OCI-LY7 (cell line): Measurements from ENCODE around the gene MYBL2. TPM values are rescaled to one million over a fixed set of nuclear protein-coding genes. Genes with fewer than 3 reads are reported as not detected.
A peak's percentile ranks its signal among the peaks of the same experiment; 100 is the strongest.

Experiments used
- BruUV-seq: library from RNA; stranded (reverse); fragments of 400-500 nt; replicated peaks from 2 replicates; lab custom pipeline; 2021; lab: Mats Ljungman, UMichigan
- CTCF ChIA-PET: fragments of 300-600 bp; sonication (Branson Sonifier 250); formaldehyde crosslinking; loops from one replicate; lab custom pipeline; 2022; ENCODE audit warnings: antibody characterized with exemption; ENCODE audit not compliant: unreplicated experiment; lab: Charles Lee
- POLR2A ChIA-PET: fragments of 300-600 bp; sonication (Branson Sonifier 250); formaldehyde crosslinking; loops from one replicate; lab custom pipeline; 2022; ENCODE audit warnings: antibody characterized with exemption; lab: Charles Lee
- DNase-seq: peaks from one replicate; pipeline ENCODE4 v3.0.0-alpha.2; 2015; ENCODE audit warnings: low spot score
- H2AFZ ChIP-seq: fragments of 200-600 bp; sonication (generic), shearing (Covaris generic); 2 replicates; pipeline ENCODE4 v1.6.1; 2014; ENCODE audit warnings: mild to moderate bottlenecking, antibody characterized with exemption, low read length, moderate library complexity
- H3K27ac ChIP-seq: fragments of 200-600 bp; sonication (generic); 2 replicates; pipeline ENCODE4 v1.5.1; 2014; ENCODE audit warnings: mixed run types, low read depth, mild to moderate bottlenecking, moderate library complexity, low read length, inconsistent platforms; ENCODE audit not compliant: poor library complexity, severe bottlenecking
- H3K36me3 ChIP-seq: fragments of 200-600 bp; sonication (generic); 2 replicates; pipeline ENCODE4 v1.6.1; 2014; ENCODE audit warnings: mild to moderate bottlenecking, antibody characterized with exemption, low read length, moderate library complexity, mixed read lengths; ENCODE audit not compliant: insufficient read depth
- H3K4me1 ChIP-seq: fragments of 200-600 bp; sonication (generic); 2 replicates; pipeline ENCODE4 v1.5.1; 2014; ENCODE audit warnings: mild to moderate bottlenecking, low read length; ENCODE audit not compliant: insufficient read depth, poor library complexity, severe bottlenecking
- H3K4me2 ChIP-seq: fragments of 200-600 bp; sonication (generic); 2 replicates; pipeline ENCODE4 v1.6.1; 2014; ENCODE audit warnings: mild to moderate bottlenecking, low read length
- H3K4me3 ChIP-seq: fragments of 200-600 bp; sonication (generic); 2 replicates; pipeline ENCODE4 v1.5.1; 2014; ENCODE audit warnings: mild to moderate bottlenecking, low read depth, low read length; ENCODE audit not compliant: poor library complexity, severe bottlenecking
- H3K79me2 ChIP-seq: fragments of 200-600 bp; sonication (generic); 2 replicates; pipeline ENCODE4 v1.6.1; 2016; ENCODE audit warnings: low read depth, mild to moderate bottlenecking, low read length, moderate library complexity, mixed read lengths; ENCODE audit not compliant: insufficient read depth
- H3K9me2 ChIP-seq: fragments of 200-600 bp; sonication (generic); 2 replicates; pipeline ENCODE4 v1.6.1; 2016; ENCODE audit warnings: mild to moderate bottlenecking, low read length, mixed read lengths; ENCODE audit not compliant: insufficient read depth
- H3K9me3 ChIP-seq: fragments of 200-600 bp; sonication (generic); 2 replicates; pipeline ENCODE4 v1.6.1; 2014; ENCODE audit warnings: mild to moderate bottlenecking, mixed run types, low read length, mixed read lengths
- H4K20me1 ChIP-seq: fragments of 200-600 bp; sonication (generic); 2 replicates; pipeline ENCODE4 v1.6.1; 2014; ENCODE audit warnings: mild to moderate bottlenecking, antibody characterized with exemption, low read length, moderate library complexity, mixed read lengths; ENCODE audit not compliant: insufficient read depth
- EZH2phosphoT487 ChIP-seq: fragments of 200-600 bp; sonication (generic); IDR thresholded peaks from 2 replicates; pipeline ENCODE4 v1.6.1; 2018; ENCODE audit warnings: low read depth, borderline replicate concordance, mild to moderate bottlenecking, mixed run types, antibody characterized with exemption, low read length, moderate library complexity, mixed read lengths
- intact Hi-C: fragments of 100-400 bp; cut with micrococcal nuclease; formaldehyde crosslinking; loops from one replicate; pipeline ENCODE4 v1.10.0; 2022; ENCODE audit not compliant: unreplicated experiment
- total RNA-seq, 2 experiments: library from RNA; depleted of rRNA in 1 of 2; stranded (reverse); fragments of >200 nt in 1 of 2; shearing (Covaris generic) in 1 of 2; gene quantifications; 2 replicates each; pipeline ENCODE4 v1.2.3, GENCODE V29; 2014 to 2022
- TF ChIP-seq, protein P1 (sequence below): fragments of 200-600 bp; sonication (generic); conservative IDR thresholded peaks from 2 replicates; pipeline ENCODE4 v1.5.1; 2014; ENCODE audit warnings: mild to moderate bottlenecking, antibody characterized with exemption, low read length, moderate library complexity, mixed read lengths

MYBL2 gene
- total RNA-seq, 2 experiments from 2014 or later = 268 to 472 TPM

GRCh38 chr20:43658069-43658722, 8.7 kb upstream of the MYBL2 start:
- Histone ChIP-seq H3K36me3 (no peaks in the 10 kb centered on the region; the same call in 1 of the 2 replicates), H3K9me3 (no peaks in the 10 kb centered on the region), H3K27ac (peak overlapping the region; percentile 62), H3K4me2 (peak overlapping the region; percentile 94), H3K79me2 (no peaks in the 10 kb centered on the region), H4K20me1 (no peaks in the 10 kb centered on the region), H3K4me3 (peak overlapping the region; percentile 79), H3K4me1 (peaks cover 19% of the 10 kb centered on the region), H3K9me2 (no peaks in the 10 kb centered on the region), H2AFZ (peak overlapping the region; percentile 66; the same call in 1 of the 2 replicates)
- BruUV-seq = no TSS peak
- no peak for DNase-seq
- intact Hi-C loops = no loop called here
- ChIA-PET POLR2A (interaction anchor here (0.7 kb wide), 1 partner anchor 23 kb away, joined by 3 read pairs; no protein-coding TSS in a partner anchor), CTCF (interaction anchor here (0.6 kb wide), 1 partner anchor 20 kb away, joined by 3 read pairs; no protein-coding TSS in a partner anchor)
- no peak for TF ChIP-seq EZH2phosphoT487
- TF ChIP-seq, protein P1, sequence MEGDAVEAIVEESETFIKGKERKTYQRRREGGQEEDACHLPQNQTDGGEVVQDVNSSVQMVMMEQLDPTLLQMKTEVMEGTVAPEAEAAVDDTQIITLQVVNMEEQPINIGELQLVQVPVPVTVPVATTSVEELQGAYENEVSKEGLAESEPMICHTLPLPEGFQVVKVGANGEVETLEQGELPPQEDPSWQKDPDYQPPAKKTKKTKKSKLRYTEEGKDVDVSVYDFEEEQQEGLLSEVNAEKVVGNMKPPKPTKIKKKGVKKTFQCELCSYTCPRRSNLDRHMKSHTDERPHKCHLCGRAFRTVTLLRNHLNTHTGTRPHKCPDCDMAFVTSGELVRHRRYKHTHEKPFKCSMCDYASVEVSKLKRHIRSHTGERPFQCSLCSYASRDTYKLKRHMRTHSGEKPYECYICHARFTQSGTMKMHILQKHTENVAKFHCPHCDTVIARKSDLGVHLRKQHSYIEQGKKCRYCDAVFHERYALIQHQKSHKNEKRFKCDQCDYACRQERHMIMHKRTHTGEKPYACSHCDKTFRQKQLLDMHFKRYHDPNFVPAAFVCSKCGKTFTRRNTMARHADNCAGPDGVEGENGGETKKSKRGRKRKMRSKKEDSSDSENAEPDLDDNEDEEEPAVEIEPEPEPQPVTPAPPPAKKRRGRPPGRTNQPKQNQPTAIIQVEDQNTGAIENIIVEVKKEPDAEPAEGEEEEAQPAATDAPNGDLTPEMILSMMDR = 0 out of 2 replicates have a peak, but pooled peaks have one; percentile 16

- intact Hi-C loops = no loop called here
- Histone ChIP-seq H3K4me2 (peak overlapping the region; percentile 94), H3K9me3 (no peaks in the 10 kb centered on the region), H3K4me1 (peaks cover 26% of the 10 kb centered on the region), H4K20me1 (no peaks in the 10 kb centered on the region), H3K36me3 (no peaks in the 10 kb centered on the region; the same call in 1 of the 2 replicates), H3K27ac (peak overlapping the region; percentile 62), H3K4me3 (peak overlapping the region; percentile 79), H2AFZ (no peak overlapping the region), H3K9me2 (no peaks in the 10 kb centered on the region), H3K79me2 (no peaks in the 10 kb centered on the region)
- CTCF ChIA-PET = interaction anchor here (0.6 kb wide), 2 partner anchors 20 to 167 kb away, joined by 3 read pairs; no protein-coding TSS in a partner anchor
- POLR2A ChIA-PET = interaction anchor here (0.7 kb wide), 1 partner anchor 22 kb away, joined by 3 read pairs; no protein-coding TSS in a partner anchor
- DNase-seq = peak; percentile 45
- no TSS peak for BruUV-seq
- TF ChIP-seq EZH2phosphoT487 = no peak
- TF ChIP-seq, protein P1 = peak; percentile 60
Measured at GRCh38 chr20:43658723-43659419, 8.0 kb upstream of the MYBL2 start.
